Fibroblast of skin of abdomen (primary cell): ENCODE measurements around the gene HADHB.
"Not testable (repeated sequence)": the region's sequence is repeated elsewhere in the genome, so short reads cannot be mapped to it uniquely, and the experiment has no call there.

ENCODE experiments used
- DNase-seq: peaks from one replicate; pipeline ENCODE4 v3.0.0-alpha.2; 2013

Gene HADHB

GRCh38 chr2:26298286-26298637 lies 53.5 kb downstream of the HADHB start:
- no peak for DNase-seq

GRCh38 chr2:26298638-26299393 lies 54.1 kb downstream of the HADHB start:
- peak; percentile 48 for DNase-seq

GRCh38 chr2:26299471-26300101 lies 54.8 kb downstream of the HADHB start:
- peak; percentile 67 for DNase-seq

- peak; percentile 22 for DNase-seq
These were observed 55.6 kb downstream of the HADHB start for GRCh38 chr2:26300234-26300925.

- DNase-seq = no peak
These were observed 58.1 kb downstream of the HADHB start for GRCh38 chr2:26302846-26303245.

GRCh38 chr2:26305094-26305493 lies 60.4 kb downstream of the HADHB start:
- DNase-seq = not testable (repeated sequence)

GRCh38 chr2:26305540-26305939 lies 60.8 kb downstream of the HADHB start:
- DNase-seq = no peak

- DNase-seq = no peak
These were observed 65.2 kb downstream of the HADHB start for GRCh38 chr2:26309921-26310320.

- DNase-seq = no peak
These were observed 67.7 kb downstream of the HADHB start for GRCh38 chr2:26312471-26312870.

- DNase-seq = no peak
These were observed 68.7 kb downstream of the HADHB start for GRCh38 chr2:26313446-26313845.

GRCh38 chr2:26314243-26314642 lies 69.5 kb downstream of the HADHB start:
- no peak for DNase-seq

GRCh38 chr2:26316041-26316440 lies 71.3 kb downstream of the HADHB start:
- no peak for DNase-seq

- DNase-seq = no peak
These were observed 72.1 kb downstream of the HADHB start for GRCh38 chr2:26316845-26317244.

- no peak for DNase-seq
These were observed 72.8 kb downstream of the HADHB start for GRCh38 chr2:26317377-26318105.

GRCh38 chr2:26318950-26319349 lies 74.2 kb downstream of the HADHB start:
- DNase-seq = no peak

GRCh38 chr2:26324479-26324878 lies 79.7 kb downstream of the HADHB start:
- DNase-seq = not testable (repeated sequence)

- DNase-seq = no peak
These were observed 80.2 kb downstream of the HADHB start for GRCh38 chr2:26324903-26325302.

GRCh38 chr2:26325851-26326250 lies 81.1 kb downstream of the HADHB start:
- peak; percentile 26 for DNase-seq

- DNase-seq = no peak
These were observed 81.8 kb downstream of the HADHB start for GRCh38 chr2:26326514-26326913.

GRCh38 chr2:26327291-26328272 lies 82.8 kb downstream of the HADHB start:
- peak; percentile 20 for DNase-seq

GRCh38 chr2:26329083-26329482 lies 84.3 kb downstream of the HADHB start:
- not testable (repeated sequence) for DNase-seq

GRCh38 chr2:26330114-26330549 lies 85.4 kb downstream of the HADHB start:
- peak; percentile 76 for DNase-seq
